ENCODE measurements around the gene TENT5C. TPM values are rescaled to one million over a fixed set of nuclear protein-coding genes. Genes with fewer than 3 reads are reported as not detected.

Gene TENT5C
- total RNA-seq, 1 experiment from 2014 or later = not detected

GRCh38 chr1:117654493-117655219 lies 48.8 kb downstream of the TENT5C start:
- no peaks in the 10 kb centered on the region for H3K36me3 Mint-ChIP-seq (ENCODE audit: insufficient read depth, unreplicated experiment)
- ChIA-PET POLR2A (interaction anchor here (0.5 to 2.2 kb wide), 7 partner anchors 10 to 481 kb away, joined by 3 to 10 read pairs (median 4); partner anchors contain the start of gene TENT5C), CTCF (interaction anchor here (0.7 to 3.3 kb wide), 5 partner anchors 24 to 119 kb away, joined by 3 to 16 read pairs (median 14); no protein-coding TSS in a partner anchor)
- DNase-seq (ENCODE audit: unreplicated experiment) = peak; percentile 55
- no peak for TF ChIP-seq CTCF (IDR thresholded peaks at IDR 0.05; ENCODE audit: unreplicated experiment)
- H3K4me1 Mint-ChIP-seq (ENCODE audit: insufficient read depth, unreplicated experiment) = peaks cover 23% of the 10 kb centered on the region
- BruUV-seq (replicated peaks) = no TSS peak
- no peak overlapping the region for H3K4me3 Mint-ChIP-seq (ENCODE audit: unreplicated experiment)
- H3K9me3 Mint-ChIP-seq (ENCODE audit: unreplicated experiment) = no peaks in the 10 kb centered on the region
- H3K27ac Mint-ChIP-seq (ENCODE audit: low read depth, unreplicated experiment) = peak overlapping the region; percentile 74
- H3K27me3 Mint-ChIP-seq (ENCODE audit: insufficient read depth, unreplicated experiment) = no peaks in the 10 kb centered on the region
- intact Hi-C loops (cut with micrococcal nuclease) = no loop called here

- CTCF ChIA-PET = interaction anchor here (0.7 to 3.3 kb wide), 6 partner anchors 24 to 120 kb away, joined by 3 to 16 read pairs (median 9); no protein-coding TSS in a partner anchor
- peak overlapping the region; percentile 74 for H3K27ac Mint-ChIP-seq (ENCODE audit: low read depth, unreplicated experiment)
- H3K4me3 Mint-ChIP-seq (ENCODE audit: unreplicated experiment) = no peak overlapping the region
- peak; percentile 73 for DNase-seq (ENCODE audit: unreplicated experiment)
- peaks cover 23% of the 10 kb centered on the region for H3K4me1 Mint-ChIP-seq (ENCODE audit: insufficient read depth, unreplicated experiment)
- no peaks in the 10 kb centered on the region for H3K36me3 Mint-ChIP-seq (ENCODE audit: insufficient read depth, unreplicated experiment)
- no peaks in the 10 kb centered on the region for H3K9me3 Mint-ChIP-seq (ENCODE audit: unreplicated experiment)
- intact Hi-C loops (cut with micrococcal nuclease) = no loop called here
- no peaks in the 10 kb centered on the region for H3K27me3 Mint-ChIP-seq (ENCODE audit: insufficient read depth, unreplicated experiment)
- BruUV-seq (replicated peaks) = no TSS peak
- TF ChIP-seq CTCF (IDR thresholded peaks at IDR 0.05; ENCODE audit: unreplicated experiment) = no peak
- POLR2A ChIA-PET = interaction anchor here (0.5 to 2.2 kb wide), 7 partner anchors 10 to 481 kb away, joined by 3 to 10 read pairs (median 4); partner anchors contain the start of gene TENT5C
These were observed 49.4 kb downstream of the TENT5C start for GRCh38 chr1:117655220-117655577.

GRCh38 chr1:117656202-117656641 lies 50.4 kb downstream of the TENT5C start:
- no peaks in the 10 kb centered on the region for H3K36me3 Mint-ChIP-seq (ENCODE audit: insufficient read depth, unreplicated experiment)
- no TSS peak for BruUV-seq (replicated peaks)
- no peaks in the 10 kb centered on the region for H3K27me3 Mint-ChIP-seq (ENCODE audit: insufficient read depth, unreplicated experiment)
- ChIA-PET CTCF (interaction anchor here (0.6 to 3.3 kb wide), 5 partner anchors 98 to 588 kb away, joined by 3 to 16 read pairs (median 14); no protein-coding TSS in a partner anchor), POLR2A (interaction anchor here (1.3 kb wide), 1 partner anchor 98 kb away, joined by 3 read pairs; no protein-coding TSS in a partner anchor)
- no peak overlapping the region for H3K4me3 Mint-ChIP-seq (ENCODE audit: unreplicated experiment)
- DNase-seq (ENCODE audit: unreplicated experiment) = no peak
- no peak for TF ChIP-seq CTCF (IDR thresholded peaks at IDR 0.05; ENCODE audit: unreplicated experiment)
- H3K9me3 Mint-ChIP-seq (ENCODE audit: unreplicated experiment) = no peaks in the 10 kb centered on the region
- H3K27ac Mint-ChIP-seq (ENCODE audit: low read depth, unreplicated experiment) = no peak overlapping the region
- H3K4me1 Mint-ChIP-seq (ENCODE audit: insufficient read depth, unreplicated experiment) = peaks cover 23% of the 10 kb centered on the region
- intact Hi-C loops (cut with micrococcal nuclease) = no loop called here

- ChIA-PET POLR2A (interaction anchor here (0.5 to 1.3 kb wide), 4 partner anchors 9 to 770 kb away, joined by 3 to 4 read pairs (median 3); no protein-coding TSS in a partner anchor), CTCF (interaction anchor here (0.6 to 3.3 kb wide), 5 partner anchors 17 to 541 kb away, joined by 3 to 14 read pairs (median 4); no protein-coding TSS in a partner anchor)
- peak; percentile 89 for DNase-seq (ENCODE audit: unreplicated experiment)
- Mint-ChIP-seq H3K9me3 (ENCODE audit: unreplicated experiment) (no peaks in the 10 kb centered on the region), H3K27ac (ENCODE audit: low read depth, unreplicated experiment) (no peak overlapping the region), H3K36me3 (ENCODE audit: insufficient read depth, unreplicated experiment) (no peaks in the 10 kb centered on the region), H3K27me3 (ENCODE audit: insufficient read depth, unreplicated experiment) (no peaks in the 10 kb centered on the region), H3K4me1 (ENCODE audit: insufficient read depth, unreplicated experiment) (peaks cover 23% of the 10 kb centered on the region), H3K4me3 (ENCODE audit: unreplicated experiment) (no peak overlapping the region)
- no TSS peak for BruUV-seq (replicated peaks)
- no peak for TF ChIP-seq CTCF (IDR thresholded peaks at IDR 0.05; ENCODE audit: unreplicated experiment)
- intact Hi-C loops (cut with micrococcal nuclease) = no loop called here
These were observed 51.2 kb downstream of the TENT5C start for GRCh38 chr1:117657031-117657430.
